Esophagus (tissue), 2 donors: ENCODE measurements around the gene ORM1. TPM values are rescaled to one million over a fixed set of nuclear protein-coding genes. Genes with fewer than 3 reads are reported as not detected.
"Not testable (repeated sequence)": the region's sequence is repeated elsewhere in the genome, so short reads cannot be mapped to it uniquely, and the experiment has no call there.

Experiments
- H3K27ac ChIP-seq, 2 donors: one replicate each; pipeline ENCODE4 v1.5.1; 2013; ENCODE audit warnings: low read depth in 2 of 2, mild to moderate bottlenecking in 2 of 2, inconsistent platforms in 1 of 2, low read length in 1 of 2, moderate library complexity in 1 of 2
- H3K27me3 ChIP-seq, 2 donors: one replicate each; pipeline ENCODE4 v1.6.1; 2013; ENCODE audit warnings: low read length in 2 of 2, control low read depth in 1 of 2, mild to moderate bottlenecking in 1 of 2; ENCODE audit not compliant: insufficient read depth in 2 of 2, control insufficient read depth in 1 of 2
- H3K36me3 ChIP-seq, 2 donors: one replicate each; pipeline ENCODE4 v1.6.1; 2013; ENCODE audit warnings: low read length in 1 of 2; ENCODE audit not compliant: control insufficient read depth in 2 of 2, insufficient read depth in 2 of 2
- H3K4me1 ChIP-seq, 2 donors: one replicate each; pipeline ENCODE4 v1.6.1; 2013; ENCODE audit warnings: low read length in 1 of 2; ENCODE audit not compliant: control insufficient read depth in 2 of 2, insufficient read depth in 2 of 2
- H3K4me3 ChIP-seq, 2 donors: one replicate each; pipeline ENCODE4 v1.5.1; 2013; ENCODE audit warnings: low read length in 2 of 2, mild to moderate bottlenecking in 2 of 2, low read depth in 1 of 2, moderate library complexity in 1 of 2
- H3K9me3 ChIP-seq, 2 donors: one replicate each; pipeline ENCODE4 v1.6.1; 2013; ENCODE audit warnings: mild to moderate bottlenecking in 2 of 2, low read depth in 1 of 2, low read length in 1 of 2, moderate library complexity in 1 of 2; ENCODE audit not compliant: control insufficient read depth in 2 of 2, insufficient read depth in 1 of 2
- WGBS, 2 donors: extraction: QIAGEN DNeasy Blood & Tissue Kit; methylation state at CpG; one replicate each; pipeline ENCODE4 v1.1.7; 2013; 5-methylcytosine and 5-hydroxymethylcytosine counted together
- polyA plus RNA-seq, 2 donors: library from polyadenylated mRNA; stranded (reverse); fragments of 200-250 nt; gene quantifications; one replicate each; pipeline ENCODE4 v1.2.3, GENCODE V29; 2013
- donor health status: healthy with polysubstance abuse.
- donor health status: Bipolar disorder and iron deficiency.

Gene ORM1
- polyA plus RNA-seq, 2 donors: 0.11 TPM; not detected in 1

DNA sequence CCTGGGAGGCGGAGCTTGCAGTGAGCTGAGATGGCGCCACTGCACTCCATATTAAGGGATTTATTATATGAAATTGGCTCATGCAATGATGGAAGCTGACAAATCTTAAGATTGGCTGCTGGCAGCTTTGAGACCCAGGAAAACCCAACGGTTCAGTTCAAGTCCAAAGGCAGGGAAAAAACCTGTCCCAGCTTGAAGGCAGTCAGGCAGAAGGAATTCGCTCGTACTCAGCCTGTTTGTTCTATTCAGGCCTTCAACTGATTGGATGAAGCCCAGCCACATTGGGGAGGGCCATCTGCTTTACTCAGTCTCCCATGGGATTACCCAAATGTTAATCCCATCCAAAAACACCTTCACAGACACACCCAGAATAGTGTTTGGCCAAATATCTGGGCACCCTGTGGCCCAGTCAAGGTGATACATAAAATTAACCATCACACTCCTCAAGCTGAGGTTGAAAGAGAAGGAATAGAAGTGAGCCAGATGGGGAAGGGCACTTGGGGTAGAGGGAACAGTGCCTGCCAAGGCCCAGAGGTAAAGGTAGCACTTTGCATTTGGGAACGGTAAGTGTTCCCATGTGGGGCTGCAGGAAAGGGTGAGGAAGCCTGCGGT, 8.5 kb upstream of the ORM1 start:
- peaks cover 0 to 5% of the 10 kb centered on the region in 2 donors for H3K9me3 ChIP-seq
- H3K4me3 ChIP-seq: no peak overlapping the region
- H3K27me3 ChIP-seq: no peaks in the 10 kb centered on the region
- peaks cover 0 to 3% of the 10 kb centered on the region in 2 donors for H3K36me3 ChIP-seq
- 66 to 80% methylated on average over 7 of the region's 7 CpGs for WGBS, 2 donors
- H3K27ac ChIP-seq: no peak overlapping the region
- peaks cover 0 to 2% of the 10 kb centered on the region in 2 donors for H3K4me1 ChIP-seq

DNA sequence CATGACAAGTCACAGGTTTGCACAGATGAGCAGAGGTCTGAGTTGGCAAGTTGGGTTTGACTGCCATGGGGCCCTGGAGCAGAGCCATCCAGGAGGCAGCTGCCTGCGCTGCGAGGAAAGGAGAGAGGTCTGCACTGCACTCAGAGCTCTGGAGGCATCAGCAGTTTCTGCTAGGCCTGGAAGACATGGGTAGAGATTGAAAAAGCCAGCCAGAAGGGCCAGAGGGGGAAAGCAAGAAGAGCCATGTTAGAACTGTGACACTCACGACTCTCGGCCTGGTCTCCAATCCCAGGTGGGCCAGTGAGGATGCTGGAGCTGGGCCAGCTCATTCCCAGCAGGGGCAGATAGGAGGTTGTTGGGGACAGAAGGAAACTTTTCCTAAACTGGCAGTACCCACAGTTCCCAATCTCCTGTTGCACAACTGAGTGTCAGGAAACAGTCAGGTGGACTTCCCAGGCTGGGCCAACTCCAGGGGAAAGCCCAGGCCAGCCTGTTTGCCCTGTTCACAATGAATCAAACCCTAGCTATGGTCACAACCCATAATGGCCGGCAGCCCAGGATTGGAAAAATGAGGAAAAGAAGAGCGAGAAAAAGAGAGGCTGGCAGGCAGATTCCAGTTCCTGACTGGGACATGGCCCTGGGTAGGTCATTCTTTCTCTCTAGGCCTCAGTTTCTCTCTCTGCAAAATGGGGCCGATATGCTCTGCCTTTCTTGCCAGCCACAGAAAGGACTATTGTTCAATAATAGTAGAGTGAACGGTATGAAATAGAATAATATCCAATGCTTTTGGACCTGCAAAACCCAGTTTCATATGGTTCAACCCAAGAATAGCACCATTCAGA, 7.8 kb upstream of the ORM1 start:
- Histone ChIP-seq H3K36me3 (peaks cover 0 to 3% of the 10 kb centered on the region in 2 donors), H3K27me3 (no peaks in the 10 kb centered on the region), H3K4me1 (peaks cover 0 to 2% of the 10 kb centered on the region in 2 donors), H3K4me3 (no peak overlapping the region), H3K9me3 (peaks cover 0 to 5% of the 10 kb centered on the region in 2 donors), H3K27ac (no peak overlapping the region)
- WGBS, 2 donors: 81 to 85% methylated on average over 8 of the region's 8 CpGs

DNA sequence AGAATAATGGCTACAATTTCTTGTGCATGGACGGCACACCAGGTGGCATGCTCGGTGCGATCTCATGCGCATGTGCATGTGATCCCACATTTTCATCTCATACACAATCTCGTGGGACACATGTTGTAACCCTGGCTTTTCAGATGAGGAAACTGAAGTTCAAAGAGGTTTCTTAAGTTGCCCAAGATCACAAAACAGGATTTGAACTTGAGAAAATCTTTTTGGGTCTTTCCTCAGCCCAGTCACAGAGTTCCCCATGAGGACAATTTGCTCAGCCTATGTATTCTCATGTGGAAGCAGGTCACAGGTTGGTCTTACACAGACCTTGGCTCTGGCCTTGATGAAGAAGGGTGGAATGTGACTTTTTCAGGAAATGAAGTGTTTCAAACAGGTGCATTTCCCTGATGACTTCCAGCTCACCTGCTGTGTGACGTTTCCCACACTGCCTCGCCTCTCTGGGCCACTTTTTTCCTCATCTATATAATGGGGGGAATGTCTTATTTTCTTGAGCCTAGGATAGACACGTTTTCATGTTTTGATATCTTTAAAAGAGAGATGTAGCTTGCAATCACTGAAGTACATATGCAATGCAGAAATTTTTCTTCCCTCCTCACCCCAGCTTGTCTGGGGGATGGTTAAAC, 7.1 kb upstream of the ORM1 start:
- peak overlapping the region in 1 of 2 donors; percentile 27 for H3K27ac ChIP-seq
- H3K4me3 ChIP-seq: no peak overlapping the region
- H3K9me3 ChIP-seq: peaks cover 0 to 5% of the 10 kb centered on the region in 2 donors
- no peaks in the 10 kb centered on the region for H3K27me3 ChIP-seq
- peaks cover 0 to 2% of the 10 kb centered on the region in 2 donors for H3K4me1 ChIP-seq
- 82 to 87% methylated on average over 8 of the region's 8 CpGs for WGBS, 2 donors
- no peaks in the 10 kb centered on the region for H3K36me3 ChIP-seq

DNA sequence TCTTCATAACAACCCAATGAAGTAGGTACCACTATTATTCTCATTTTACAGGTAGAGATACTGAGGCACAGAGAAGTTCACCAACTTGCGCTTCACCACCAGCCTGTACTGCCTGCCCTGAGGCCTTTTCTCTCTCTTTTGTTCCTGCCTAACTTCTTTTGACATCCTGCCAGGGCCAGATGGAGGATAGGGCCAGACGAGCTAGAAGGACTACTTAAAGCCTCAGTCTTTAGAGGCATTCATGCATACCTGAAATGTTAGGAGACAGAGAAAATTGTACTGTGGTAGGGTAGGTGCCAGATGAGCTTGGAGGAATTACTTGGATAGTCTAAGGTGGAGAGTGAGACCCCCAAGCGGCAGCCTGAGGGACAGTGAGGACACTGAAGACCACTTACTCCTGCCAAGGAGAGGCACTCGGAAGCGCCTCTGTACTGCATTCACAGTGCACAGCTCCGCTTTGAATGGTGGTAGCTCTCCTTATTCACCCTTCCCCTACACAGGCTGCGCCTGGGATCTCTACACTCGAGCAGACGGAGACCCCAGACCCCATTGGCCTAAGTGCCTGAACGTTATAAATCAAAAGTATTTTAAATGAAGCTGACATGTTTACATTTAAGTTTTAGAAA, 6.2 kb upstream of the ORM1 start:
- no peak overlapping the region for H3K4me3 ChIP-seq
- no peak overlapping the region for H3K27ac ChIP-seq
- no peaks in the 10 kb centered on the region for H3K36me3 ChIP-seq
- peaks cover 0 to 5% of the 10 kb centered on the region in 2 donors for H3K9me3 ChIP-seq
- H3K4me1 ChIP-seq: peaks cover 0 to 2% of the 10 kb centered on the region in 2 donors
- WGBS, 2 donors: 70 to 72% methylated on average over 10 of the region's 10 CpGs
- H3K27me3 ChIP-seq: no peaks in the 10 kb centered on the region

DNA sequence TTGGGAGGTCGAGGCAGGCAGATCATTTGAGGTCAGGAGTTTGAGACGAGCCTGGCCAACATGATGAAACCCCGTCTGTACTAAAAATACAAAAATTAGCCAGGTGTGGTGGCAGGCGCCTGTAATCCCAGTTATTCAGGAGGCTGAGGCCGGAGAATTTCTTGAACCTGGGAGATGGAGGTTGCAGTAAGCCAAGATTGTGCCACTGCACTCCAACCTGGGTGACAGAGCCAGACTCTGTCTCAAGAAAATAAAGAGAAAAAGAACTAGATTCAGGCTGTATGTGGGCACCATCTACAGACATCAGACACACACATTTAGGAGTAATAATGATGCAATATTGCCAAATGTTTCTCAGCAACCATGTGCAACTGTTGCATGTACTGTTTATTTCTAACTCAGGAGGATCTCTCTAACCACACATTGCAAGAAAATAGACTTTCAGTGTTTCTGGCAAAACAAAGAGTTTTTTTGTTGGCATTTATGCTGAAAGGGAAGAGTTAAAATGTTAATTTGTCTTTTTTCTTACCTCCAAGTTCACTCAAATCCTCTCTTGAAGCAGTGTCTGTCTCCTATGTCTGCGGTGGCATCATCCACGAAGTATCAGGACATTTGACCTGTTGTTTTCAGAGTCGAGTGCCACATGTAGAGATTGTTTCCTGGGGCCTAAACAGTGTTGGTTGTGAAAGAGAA, 5.1 kb upstream of the ORM1 start:
- H3K27ac ChIP-seq: no peak overlapping the region
- 70 to 84% methylated on average over 8 of the region's 8 CpGs for WGBS, 2 donors
- peaks cover 0 to 2% of the 10 kb centered on the region in 2 donors for H3K4me1 ChIP-seq
- no peak overlapping the region for H3K4me3 ChIP-seq
- H3K27me3 ChIP-seq: no peaks in the 10 kb centered on the region
- peaks cover 0 to 5% of the 10 kb centered on the region in 2 donors for H3K9me3 ChIP-seq
- H3K36me3 ChIP-seq: no peaks in the 10 kb centered on the region

DNA sequence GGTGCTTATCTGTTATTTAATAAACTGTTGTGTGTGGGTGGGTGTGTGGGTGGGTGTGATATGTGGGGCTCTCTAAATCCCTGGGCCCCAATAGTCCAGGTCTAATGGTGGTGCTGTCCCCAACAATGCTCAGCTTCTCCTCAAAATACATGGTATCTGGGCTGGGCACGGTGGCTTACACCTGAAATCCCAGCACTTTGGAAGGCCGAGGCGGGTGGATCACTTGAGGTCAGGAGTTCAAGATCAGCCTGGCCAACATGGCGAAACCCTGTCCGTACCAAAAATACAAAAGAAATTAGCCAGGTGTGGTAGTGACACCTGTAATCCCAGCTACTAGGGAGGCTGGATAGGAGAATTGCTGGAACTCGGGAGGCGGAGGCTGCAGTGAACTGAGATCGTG, 4.5 kb upstream of the ORM1 start:
- Histone ChIP-seq H3K4me3 (no peak overlapping the region), H3K9me3 (peaks cover 0 to 5% of the 10 kb centered on the region in 2 donors), H3K27me3 (no peaks in the 10 kb centered on the region), H3K27ac (no peak overlapping the region), H3K36me3 (no peaks in the 10 kb centered on the region), H3K4me1 (peaks cover 0 to 2% of the 10 kb centered on the region in 2 donors)
- 71 to 93% methylated on average over 8 of the region's 8 CpGs for WGBS, 2 donors

DNA sequence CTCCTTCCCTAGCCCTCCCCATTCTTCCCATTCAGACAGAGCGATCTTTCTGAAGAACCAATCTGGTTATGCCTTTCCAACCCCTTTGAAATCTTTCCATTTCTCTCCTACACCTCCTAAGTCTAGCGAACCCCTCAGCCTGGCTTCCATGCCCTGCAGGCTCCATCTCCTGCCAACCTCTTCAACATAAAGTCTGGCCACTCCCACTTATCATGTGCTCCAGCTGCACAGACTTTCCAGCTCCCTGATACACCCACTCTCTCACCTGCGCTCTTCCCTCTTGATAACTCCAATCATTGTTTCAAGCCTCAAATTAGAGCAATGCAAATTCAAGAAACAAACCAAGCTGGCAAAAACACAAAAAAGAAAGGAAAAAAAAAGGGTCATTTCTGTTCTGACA, 3.8 kb upstream of the ORM1 start:
- Histone ChIP-seq H3K36me3 (no peaks in the 10 kb centered on the region), H3K4me1 (peaks cover 0 to 2% of the 10 kb centered on the region in 2 donors), H3K27me3 (no peaks in the 10 kb centered on the region), H3K4me3 (no peak overlapping the region), H3K9me3 (peaks cover 0 to 5% of the 10 kb centered on the region in 2 donors), H3K27ac (no peak overlapping the region)
- WGBS, 2 donors: 50 to 54% methylated on average over 3 of the region's 3 CpGs

DNA sequence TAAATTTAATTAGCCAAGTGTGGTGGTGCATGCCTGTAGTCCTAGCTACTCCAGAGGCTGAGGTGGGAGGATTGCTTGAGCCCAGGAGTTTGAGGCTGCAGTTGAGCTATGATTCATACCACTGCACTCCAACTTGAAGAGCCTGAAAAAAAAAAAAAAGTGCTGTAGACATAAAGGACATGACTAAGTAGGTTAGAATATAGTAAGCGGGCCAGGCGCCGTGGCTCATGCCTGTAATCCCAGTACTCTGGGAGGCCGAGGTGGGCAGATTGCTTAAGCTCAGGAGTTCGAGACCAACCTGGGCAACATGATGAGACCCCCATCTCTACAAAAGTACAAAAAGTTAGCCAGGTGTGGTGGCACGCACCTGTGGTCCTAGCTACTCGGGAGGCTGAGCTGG, 2.2 kb upstream of the ORM1 start:
- not testable (repeated sequence) for H3K9me3 ChIP-seq, H3K4me3 ChIP-seq, H3K27ac ChIP-seq, H3K4me1 ChIP-seq, H3K36me3 ChIP-seq, H3K27me3 ChIP-seq
- 83 to 89% methylated on average over 7 of the region's 7 CpGs for whole genome bisulfite sequencing, 2 donors

DNA sequence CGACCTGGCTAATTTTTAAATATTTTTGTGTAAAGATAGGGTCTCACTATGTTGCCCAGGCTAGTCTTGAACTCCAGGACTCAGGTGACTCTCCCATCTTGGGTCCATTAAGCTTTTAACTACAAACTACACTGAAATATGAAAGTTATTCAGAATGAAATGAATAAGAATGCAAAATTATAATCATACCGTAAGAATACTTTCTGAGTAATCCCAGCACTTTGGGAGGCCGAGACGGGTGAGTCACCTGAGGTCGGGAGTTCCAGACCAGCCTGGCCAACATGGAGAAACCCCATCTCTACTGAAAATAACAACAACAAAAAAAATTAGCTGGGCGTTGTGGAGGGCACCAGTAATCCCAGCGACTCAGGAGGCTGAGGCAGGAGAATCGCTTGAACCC, 1.1 kb upstream of the ORM1 start:
- Histone ChIP-seq H3K27me3 (no peaks in the 10 kb centered on the region), H3K9me3 (no peaks in the 10 kb centered on the region), H3K36me3 (no peaks in the 10 kb centered on the region), H3K4me1 (no peaks in the 10 kb centered on the region), H3K27ac (no peak overlapping the region), H3K4me3 (no peak overlapping the region)
- 69 to 75% methylated on average over 8 of the region's 8 CpGs for WGBS, 2 donors
